OCI-LY3 (cell line): ENCODE results near the gene ERCC2.

Experiments used
- H2AFZ ChIP-seq: fragments of 200-600, 300-600 bp; shearing (Covaris generic); 2 replicates; pipeline ENCODE4 v1.6.0; 2014; ENCODE audit warnings: antibody characterized with exemption, low read depth, low read length
- H3K27ac ChIP-seq: fragments of 200-600, 300-600 bp; sonication (generic); 2 replicates; pipeline ENCODE4 v1.5.1; 2014; ENCODE audit warnings: mild to moderate bottlenecking, low read length, moderate library complexity, mixed read lengths
- H3K27me3 ChIP-seq: fragments of 200-600, 300-600 bp; sonication (generic); 2 replicates; pipeline ENCODE4 v1.6.1; 2014; ENCODE audit warnings: low read depth, low read length, mixed read lengths
- H3K36me3 ChIP-seq: fragments of 200-600, 300-600 bp; sonication (generic); replicated peaks from 2 replicates; pipeline ENCODE3; 2014; ENCODE audit warnings: low read depth, low read length, mixed read lengths
- H3K4me1 ChIP-seq: fragments of 300-600, 200-600 bp; sonication (generic); 2 replicates; pipeline ENCODE4 v1.6.1; 2014; ENCODE audit warnings: low read length, mixed read lengths
- H3K4me2 ChIP-seq: fragments of 200-600, 300-600 bp; sonication (generic); 2 replicates; pipeline ENCODE4 v1.6.1; 2014; ENCODE audit warnings: low read length, mixed read lengths
- H3K4me3 ChIP-seq: fragments of 300-600, 200-600 bp; sonication (generic); 2 replicates; pipeline ENCODE4 v1.5.1; 2014; ENCODE audit warnings: antibody characterized with exemption, mild to moderate bottlenecking, low read length, moderate library complexity
- H3K79me2 ChIP-seq: fragments of 300-600, 200-600 bp; shearing (Covaris generic); 2 replicates; pipeline ENCODE4 v1.6.1; 2014; ENCODE audit warnings: mild to moderate bottlenecking, low read length, mixed read lengths
- H3K9ac ChIP-seq: fragments of 300-600, 200-600 bp; shearing (Covaris generic); 2 replicates; pipeline ENCODE4 v1.6.0; 2014; ENCODE audit warnings: mild to moderate bottlenecking, low read length, moderate library complexity
- H3K9me3 ChIP-seq: fragments of 200-600, 300-600 bp; shearing (Covaris generic); 2 replicates; pipeline ENCODE4 v1.6.1; 2014; ENCODE audit warnings: low read length, mixed read lengths; ENCODE audit not compliant: insufficient read depth
- H4K20me1 ChIP-seq: fragments of 200-600, 300-600 bp; sonication (generic); 2 replicates; pipeline ENCODE4 v1.6.1; 2016; ENCODE audit warnings: low read length, mixed read lengths; ENCODE audit not compliant: insufficient read depth
- CTCF ChIP-seq: fragments of 200-600, 300-600 bp; sonication (generic); IDR thresholded peaks from 2 replicates; pipeline ENCODE4 v1.5.1; 2014; ENCODE audit warnings: antibody characterized with exemption, low read length, low read depth
- EZH2phosphoT487 ChIP-seq: fragments of 200-600 bp; shearing (Covaris generic); IDR thresholded peaks from 2 replicates; pipeline ENCODE4 v1.6.1; 2018; ENCODE audit warnings: antibody characterized with exemption, mixed run types, low read depth

Gene ERCC2

GRCh38 chr19:45400192-45400591 lies 29.8 kb upstream of the ERCC2 start:
- TF ChIP-seq EZH2phosphoT487 (no peak), CTCF (no peak)
- Histone ChIP-seq H3K27ac (no peak overlapping the region), H3K4me2 (no peak overlapping the region), H2AFZ (no peak overlapping the region), H3K79me2 (no peaks in the 10 kb centered on the region), H3K4me1 (peaks cover 28% of the 10 kb centered on the region), H3K4me3 (no peak overlapping the region), H3K9me3 (no peaks in the 10 kb centered on the region), H3K36me3 (no peaks in the 10 kb centered on the region), H4K20me1 (no peaks in the 10 kb centered on the region), H3K9ac (no peak overlapping the region), H3K27me3 (peaks cover 22% of the 10 kb centered on the region)

- H3K4me2 ChIP-seq, result no peak overlapping the region
- no peak overlapping the region for H3K4me3 ChIP-seq
- TF ChIP-seq CTCF, result no peak
- TF ChIP-seq EZH2phosphoT487, result no peak
- peaks cover 7% of the 10 kb centered on the region; the same call in 1 of the 2 replicates for H3K4me1 ChIP-seq
- H2AFZ ChIP-seq, result no peak overlapping the region
- no peaks in the 10 kb centered on the region for H3K27me3 ChIP-seq
- H3K9ac ChIP-seq, result no peak overlapping the region
- no peaks in the 10 kb centered on the region for H3K36me3 ChIP-seq
- no peak overlapping the region for H3K27ac ChIP-seq
- H4K20me1 ChIP-seq, result no peaks in the 10 kb centered on the region
- H3K79me2 ChIP-seq, result no peaks in the 10 kb centered on the region
- H3K9me3 ChIP-seq, result no peaks in the 10 kb centered on the region
Observed at GRCh38 chr19:45395821-45396617, 25.6 kb upstream of the ERCC2 start.

GRCh38 chr19:45391871-45392665 lies 21.7 kb upstream of the ERCC2 start:
- Histone ChIP-seq H3K79me2 (no peaks in the 10 kb centered on the region), H3K4me2 (no peak overlapping the region), H3K4me1 (peaks cover 7% of the 10 kb centered on the region; the same call in 1 of the 2 replicates), H4K20me1 (no peaks in the 10 kb centered on the region), H3K36me3 (no peaks in the 10 kb centered on the region), H3K27me3 (no peaks in the 10 kb centered on the region), H3K9me3 (no peaks in the 10 kb centered on the region), H2AFZ (no peak overlapping the region), H3K27ac (no peak overlapping the region), H3K9ac (no peak overlapping the region), H3K4me3 (no peak overlapping the region)
- TF ChIP-seq CTCF, result no peak
- TF ChIP-seq EZH2phosphoT487, result no peak

GRCh38 chr19:45391346-45391745 lies 21.0 kb upstream of the ERCC2 start:
- no peak overlapping the region for H3K27ac ChIP-seq
- no peak overlapping the region for H3K4me3 ChIP-seq
- H3K4me1 ChIP-seq, result peaks cover 7% of the 10 kb centered on the region; the same call in 1 of the 2 replicates
- H3K9ac ChIP-seq, result no peak overlapping the region
- no peaks in the 10 kb centered on the region for H4K20me1 ChIP-seq
- no peak overlapping the region for H2AFZ ChIP-seq
- H3K36me3 ChIP-seq, result no peaks in the 10 kb centered on the region
- no peak overlapping the region for H3K4me2 ChIP-seq
- TF ChIP-seq EZH2phosphoT487 (no peak), CTCF (no peak)
- no peaks in the 10 kb centered on the region for H3K27me3 ChIP-seq
- H3K79me2 ChIP-seq, result no peaks in the 10 kb centered on the region
- no peaks in the 10 kb centered on the region for H3K9me3 ChIP-seq
